ENCODE results near the gene PIK3C3.

DNA sequence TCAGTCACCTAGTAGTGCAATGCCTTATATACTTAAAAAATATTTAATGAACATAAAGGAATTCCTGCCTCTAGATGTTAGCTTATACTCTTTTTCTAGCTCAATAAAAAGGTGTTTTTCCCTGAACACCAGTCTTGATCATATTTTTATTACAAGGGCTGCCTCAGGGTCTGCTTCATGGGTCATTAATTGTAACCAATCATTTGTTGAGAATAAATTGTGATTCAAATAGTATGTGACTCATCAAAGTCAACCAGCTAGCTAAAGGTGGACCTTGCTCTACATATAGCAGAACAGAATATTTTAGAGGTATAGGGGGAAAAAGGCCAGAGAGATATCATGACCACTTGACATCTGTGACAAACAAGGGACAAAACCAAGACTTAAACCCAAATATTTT, 114.0 kb downstream of the PIK3C3 start:
- TF ChIP-seq, protein P1, sequence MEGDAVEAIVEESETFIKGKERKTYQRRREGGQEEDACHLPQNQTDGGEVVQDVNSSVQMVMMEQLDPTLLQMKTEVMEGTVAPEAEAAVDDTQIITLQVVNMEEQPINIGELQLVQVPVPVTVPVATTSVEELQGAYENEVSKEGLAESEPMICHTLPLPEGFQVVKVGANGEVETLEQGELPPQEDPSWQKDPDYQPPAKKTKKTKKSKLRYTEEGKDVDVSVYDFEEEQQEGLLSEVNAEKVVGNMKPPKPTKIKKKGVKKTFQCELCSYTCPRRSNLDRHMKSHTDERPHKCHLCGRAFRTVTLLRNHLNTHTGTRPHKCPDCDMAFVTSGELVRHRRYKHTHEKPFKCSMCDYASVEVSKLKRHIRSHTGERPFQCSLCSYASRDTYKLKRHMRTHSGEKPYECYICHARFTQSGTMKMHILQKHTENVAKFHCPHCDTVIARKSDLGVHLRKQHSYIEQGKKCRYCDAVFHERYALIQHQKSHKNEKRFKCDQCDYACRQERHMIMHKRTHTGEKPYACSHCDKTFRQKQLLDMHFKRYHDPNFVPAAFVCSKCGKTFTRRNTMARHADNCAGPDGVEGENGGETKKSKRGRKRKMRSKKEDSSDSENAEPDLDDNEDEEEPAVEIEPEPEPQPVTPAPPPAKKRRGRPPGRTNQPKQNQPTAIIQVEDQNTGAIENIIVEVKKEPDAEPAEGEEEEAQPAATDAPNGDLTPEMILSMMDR (IDR thresholded peaks at IDR 0.05): no peak
- no peak for TF ChIP-seq POLR2A (IDR thresholded peaks at IDR 0.05; ENCODE audit: low read depth)
- TF ChIP-seq EP300 (IDR thresholded peaks at IDR 0.05): no peak

Data from esophagus muscularis mucosa (tissue), 4 donors.